ENCODE data around the gene PLXDC1. TPM values are rescaled to one million over a fixed set of nuclear protein-coding genes. Genes with fewer than 3 reads are reported as not detected.
A peak's percentile ranks its signal among the peaks of the same experiment; 100 is the strongest.

PLXDC1 gene
- total RNA-seq, 1 experiment from 2014 or later, result 2.0 TPM

- Mint-ChIP-seq H3K27ac (peak within 1 kb of the TSS in 2 of 3 experiments; percentile 80 to 88; a peak in 3 of 7 replicates), H3K9me3 (peaks cover 0 to 7% of the 10 kb centered on the region in 2 experiments; a peak in 1 of 5 replicates), H3K4me1 (peaks cover 37 to 55% of the 10 kb centered on the region in 2 experiments), H3K4me3 (peak within 1 kb of the TSS; percentile 98), H3K27me3 (ENCODE audit: low read depth) (no peaks in the 10 kb centered on the region), H3K36me3 (ENCODE audit: insufficient read depth in 1 of 3, low read depth in 3 of 3) (peaks cover 29 to 39% (median 38%) of the 10 kb centered on the region in 3 experiments)
- Histone ChIP-seq H2BK15ac (ENCODE audit: low read depth, low read length) (no peak within 1 kb of the TSS), H3K79me2 (ENCODE audit: insufficient read depth, low read length) (peaks cover 9% of the 10 kb centered on the region; the same call in 1 of the 2 replicates), H3K18ac (ENCODE audit: insufficient read length, low read depth, low read length) (no peak within 1 kb of the TSS), H3K9ac (ENCODE audit: extremely low read depth, insufficient read length, low read length) (peak within 1 kb of the TSS; percentile 43), H4K20me1 (ENCODE audit: control insufficient read depth, insufficient read depth, insufficient read length) (peaks cover 4% of the 10 kb centered on the region), H3K79me1 (ENCODE audit: insufficient read depth, low read depth, low read length, poor library complexity, severe bottlenecking) (peaks cover 4% of the 10 kb centered on the region), H2AK5ac (ENCODE audit: insufficient read length, low read length) (no peak within 1 kb of the TSS), H2BK20ac (ENCODE audit: low read depth, low read length, poor library complexity, severe bottlenecking) (no peak within 1 kb of the TSS), H3K23ac (ENCODE audit: insufficient read length, low read depth, low read length) (no peak within 1 kb of the TSS), H2BK12ac (ENCODE audit: insufficient read length, low read depth, low read length) (no peak within 1 kb of the TSS), H3K14ac (ENCODE audit: insufficient read depth, low read length) (peak within 1 kb of the TSS; percentile 68), H4K91ac (ENCODE audit: insufficient read length, low read depth, low read length) (no peak within 1 kb of the TSS), H3K27ac (ENCODE audit: insufficient read length, low read depth, low read length) (no peak within 1 kb of the TSS), H4K5ac (ENCODE audit: insufficient read length, low read depth, low read length) (no peak within 1 kb of the TSS), H2BK120ac (ENCODE audit: low read depth, low read length, poor library complexity, severe bottlenecking) (no peak within 1 kb of the TSS), H4K8ac (replicated peaks; ENCODE audit: insufficient read length, low read depth, low read length) (no peak within 1 kb of the TSS), H3K23me2 (ENCODE audit: insufficient read length, low read depth, low read length, poor library complexity, severe bottlenecking) (peaks cover 15% of the 10 kb centered on the region), H3K4ac (ENCODE audit: low read depth, low read length) (no peak within 1 kb of the TSS), H3T11ph (ENCODE audit: low read length) (no peak within 1 kb of the TSS), H3K9me3 (ENCODE audit: control insufficient read depth, low read depth, low read length) (no peaks in the 10 kb centered on the region), H3K4me1 (ENCODE audit: insufficient read depth, low read length) (peaks cover 4% of the 10 kb centered on the region; the same call in 1 of the 2 replicates), H3K27me3 (ENCODE audit: insufficient read depth, low read length) (no peaks in the 10 kb centered on the region), H2AFZ (ENCODE audit: low read length) (no peak within 1 kb of the TSS), H3K56ac (ENCODE audit: insufficient read length, low read depth, low read length) (no peak within 1 kb of the TSS), H2BK5ac (ENCODE audit: insufficient read length, low read length) (no peak within 1 kb of the TSS), H3K4me2 (ENCODE audit: insufficient read depth, insufficient read length, low read length) (peak within 1 kb of the TSS; percentile 68)
- no CpG with 5 or more reads among the region's 55 CpGs for WGBS (ENCODE audit: extremely low coverage, insufficient read length, low lambda C conversion rate)
- peak; percentile 95 for DNase-seq
- no peak for TF ChIP-seq CTCF (conservative IDR thresholded peaks at IDR 0.05)
These were observed 46.1 kb upstream of the PLXDC1 start, which contains the start of gene CACNB1 for GRCh38 chr17:39197380-39198185. TSS of gene CACNB1 (minus strand) at chr17:39197669. CDS start at chr17:39197495, 174 bp downstream.
